NOMO-1 treated with DMSO at 0.1 percent for 48 hours (cell line): ENCODE measurements around the gene PLSCR3.

Source experiments
- DNase-seq: peaks from one replicate; lab custom pipeline; 2025; ENCODE audit not compliant: unreplicated experiment; lab: John Stamatoyannopoulos, UW

The PLSCR3 gene

GRCh38 chr17:7426896-7427489 is 32.7 kb upstream of the PLSCR3 start:
- no peak for DNase-seq

GRCh38 chr17:7426203-7426863 is 32.0 kb upstream of the PLSCR3 start:
- no peak for DNase-seq

GRCh38 chr17:7425756-7426155 is 31.4 kb upstream of the PLSCR3 start:
- no peak for DNase-seq

- DNase-seq: no peak
Measured at GRCh38 chr17:7425316-7425715, 31.0 kb upstream of the PLSCR3 start, which contains the start of gene SPEM2. TSS of gene SPEM2 (plus strand) at chr17:7425616. CDS start at chr17:7425689, 73 bp downstream.

- no peak for DNase-seq
Measured at GRCh38 chr17:7423679-7424078, 29.4 kb upstream of the PLSCR3 start.

GRCh38 chr17:7421186-7421585 is 26.9 kb upstream of the PLSCR3 start:
- DNase-seq: no peak

GRCh38 chr17:7419819-7420610 is 25.7 kb upstream of the PLSCR3 start, which contains the start of gene SPEM1:
TSS of gene SPEM1 (plus strand) at chr17:7420324. CDS start at chr17:7420385, 61 bp downstream.
- no peak for DNase-seq

- DNase-seq: no peak
Measured at GRCh38 chr17:7418472-7419152, 24.3 kb upstream of the PLSCR3 start.

- no peak for DNase-seq
Measured at GRCh38 chr17:7417056-7417655, 22.8 kb upstream of the PLSCR3 start.

- DNase-seq: no peak
Measured at GRCh38 chr17:7416323-7416722, 22.0 kb upstream of the PLSCR3 start.

- DNase-seq: no peak
Measured at GRCh38 chr17:7415784-7416183, 21.5 kb upstream of the PLSCR3 start.

GRCh38 chr17:7414837-7415236 is 20.5 kb upstream of the PLSCR3 start:
- DNase-seq: no peak

GRCh38 chr17:7413346-7413985 is 19.1 kb upstream of the PLSCR3 start:
- no peak for DNase-seq

- DNase-seq: no peak
Measured at GRCh38 chr17:7411427-7411750, 17.1 kb upstream of the PLSCR3 start.

- no peak for DNase-seq
Measured at GRCh38 chr17:7410634-7411426, 16.5 kb upstream of the PLSCR3 start.

GRCh38 chr17:7409716-7410115 is 15.4 kb upstream of the PLSCR3 start:
- no peak for DNase-seq

GRCh38 chr17:7408863-7409262 is 14.5 kb upstream of the PLSCR3 start:
- no peak for DNase-seq

GRCh38 chr17:7408252-7408727 is 14.0 kb upstream of the PLSCR3 start:
- DNase-seq: no peak

- no peak for DNase-seq
Measured at GRCh38 chr17:7407485-7408251, 13.3 kb upstream of the PLSCR3 start, which contains the start of gene NLGN2. TSS of gene NLGN2 (plus strand) at chr17:7407845. CDS start at chr17:7408256, 411 bp downstream.
